HFFc6 (cell line): ENCODE results near the gene PLEKHN1. TPM values are rescaled to one million over a fixed set of nuclear protein-coding genes. Genes with fewer than 3 reads are reported as not detected.

Experiments
- DNase-seq: peaks from one replicate; pipeline ENCODE4 v3.0.0-alpha.2; 2018
- H3K27ac Mint-ChIP-seq: 2 replicates; pipeline ENCODE4 v1.8.0; 2020; ENCODE audit warnings: mild to moderate bottlenecking, mixed read lengths
- H3K27me3 Mint-ChIP-seq: 2 replicates; pipeline ENCODE4 v1.8.0; 2021; ENCODE audit warnings: mild to moderate bottlenecking, moderate library complexity, mixed read lengths; ENCODE audit not compliant: insufficient read depth
- H3K36me3 Mint-ChIP-seq: 2 replicates; pipeline ENCODE4 v1.8.0; 2021; ENCODE audit warnings: low read depth, mixed read lengths
- H3K4me1 Mint-ChIP-seq: 2 replicates; pipeline ENCODE4 v1.8.0; 2020; ENCODE audit warnings: low read depth, mixed read lengths
- H3K4me3 Mint-ChIP-seq: 2 replicates; pipeline ENCODE4 v1.8.0; 2020; ENCODE audit warnings: mild to moderate bottlenecking, moderate library complexity, mixed read lengths
- H3K9me3 Mint-ChIP-seq: 2 replicates; pipeline ENCODE4 v1.8.0; 2020; ENCODE audit warnings: mild to moderate bottlenecking, mixed read lengths
- total RNA-seq, 6 experiments: library from RNA; stranded (reverse); fragmentation: NEBNext Ultra II Directional; extraction: Animal tissue kit (Norgen Biotek cat#: 25700); gene quantifications; 2 replicates in 1 of 6; 3 replicates in 5 of 6; pipeline ENCODE4 v1.2.3, GENCODE V29; 2021
- TF ChIP-seq, protein P1 (sequence below): fragments of 200-600 bp; sonication (generic); IDR thresholded peaks from 2 replicates; pipeline ENCODE4 v1.5.0; 2021; ENCODE audit warnings: antibody characterized with exemption, mild to moderate bottlenecking

The PLEKHN1 gene
- total RNA-seq, 6 experiments from 2014 or later, result 5.2 to 6.9 (median 6.0) TPM

- H3K4me1 Mint-ChIP-seq, result no peaks in the 10 kb centered on the region
- H3K27me3 Mint-ChIP-seq, result no peaks in the 10 kb centered on the region
- H3K36me3 Mint-ChIP-seq, result no peaks in the 10 kb centered on the region
- DNase-seq, result no peak
- TF ChIP-seq, protein P1, sequence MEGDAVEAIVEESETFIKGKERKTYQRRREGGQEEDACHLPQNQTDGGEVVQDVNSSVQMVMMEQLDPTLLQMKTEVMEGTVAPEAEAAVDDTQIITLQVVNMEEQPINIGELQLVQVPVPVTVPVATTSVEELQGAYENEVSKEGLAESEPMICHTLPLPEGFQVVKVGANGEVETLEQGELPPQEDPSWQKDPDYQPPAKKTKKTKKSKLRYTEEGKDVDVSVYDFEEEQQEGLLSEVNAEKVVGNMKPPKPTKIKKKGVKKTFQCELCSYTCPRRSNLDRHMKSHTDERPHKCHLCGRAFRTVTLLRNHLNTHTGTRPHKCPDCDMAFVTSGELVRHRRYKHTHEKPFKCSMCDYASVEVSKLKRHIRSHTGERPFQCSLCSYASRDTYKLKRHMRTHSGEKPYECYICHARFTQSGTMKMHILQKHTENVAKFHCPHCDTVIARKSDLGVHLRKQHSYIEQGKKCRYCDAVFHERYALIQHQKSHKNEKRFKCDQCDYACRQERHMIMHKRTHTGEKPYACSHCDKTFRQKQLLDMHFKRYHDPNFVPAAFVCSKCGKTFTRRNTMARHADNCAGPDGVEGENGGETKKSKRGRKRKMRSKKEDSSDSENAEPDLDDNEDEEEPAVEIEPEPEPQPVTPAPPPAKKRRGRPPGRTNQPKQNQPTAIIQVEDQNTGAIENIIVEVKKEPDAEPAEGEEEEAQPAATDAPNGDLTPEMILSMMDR, result no peak
- H3K9me3 Mint-ChIP-seq, result no peaks in the 10 kb centered on the region
- H3K4me3 Mint-ChIP-seq, result no peak overlapping the region
- no peak overlapping the region for H3K27ac Mint-ChIP-seq
These were observed 37.2 kb upstream of the PLEKHN1 start for GRCh38 chr1:928825-929661.

DNA sequence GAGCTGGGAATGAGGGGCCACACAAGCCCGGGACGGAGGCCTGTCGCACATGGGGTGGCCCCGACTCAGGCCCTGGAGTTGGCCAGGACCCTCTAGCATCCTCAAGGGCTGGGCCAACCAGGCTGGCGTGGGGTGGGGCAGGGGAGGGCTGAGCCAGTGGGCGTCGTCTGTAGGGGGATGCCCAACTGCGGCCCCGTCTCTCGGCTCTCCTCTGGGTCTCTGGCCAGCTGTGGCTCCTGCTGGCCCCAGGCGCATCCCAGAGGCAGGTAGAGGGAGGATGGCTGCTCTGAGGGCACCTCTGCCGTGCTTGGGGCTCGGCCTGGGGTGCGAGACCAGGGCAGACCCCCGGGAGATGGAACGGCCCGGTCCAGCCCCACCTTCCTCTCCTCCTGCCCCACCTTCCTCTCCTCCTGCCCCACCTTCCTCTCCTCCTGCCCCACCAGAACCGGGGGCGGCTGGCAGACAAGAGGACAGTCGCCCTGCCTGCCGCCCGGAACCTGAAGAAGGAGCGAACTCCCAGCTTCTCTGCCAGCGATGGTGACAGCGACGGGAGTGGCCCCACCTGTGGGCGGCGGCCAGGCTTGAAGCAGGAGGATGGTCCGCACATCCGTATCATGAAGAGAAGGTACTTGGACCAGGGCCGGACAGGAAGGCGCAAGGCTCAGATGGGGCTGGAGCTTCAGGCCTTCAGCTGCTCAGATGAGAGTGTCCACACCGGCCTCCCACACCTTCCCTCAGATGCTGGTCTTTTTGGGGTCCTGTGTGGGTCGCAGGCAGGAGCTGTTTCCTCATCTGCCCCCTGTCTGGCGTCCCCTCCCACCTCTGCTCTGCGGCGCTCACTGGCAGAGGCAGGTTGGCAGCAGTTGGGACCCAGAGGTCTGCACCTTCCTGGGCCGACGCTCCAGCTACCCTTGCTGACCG lies 36.3 kb upstream of the PLEKHN1 start:
- no peaks in the 10 kb centered on the region for H3K4me1 Mint-ChIP-seq
- no peak overlapping the region for H3K27ac Mint-ChIP-seq
- no peaks in the 10 kb centered on the region for H3K27me3 Mint-ChIP-seq
- TF ChIP-seq, protein P1, result no peak
- H3K36me3 Mint-ChIP-seq, result no peaks in the 10 kb centered on the region
- no peaks in the 10 kb centered on the region for H3K9me3 Mint-ChIP-seq
- no peak for DNase-seq
- H3K4me3 Mint-ChIP-seq, result no peak overlapping the region

GRCh38 chr1:930633-931138 lies 35.6 kb upstream of the PLEKHN1 start:
- no peaks in the 10 kb centered on the region for H3K4me1 Mint-ChIP-seq
- no peaks in the 10 kb centered on the region for H3K36me3 Mint-ChIP-seq
- TF ChIP-seq, protein P1, result no peak
- H3K27me3 Mint-ChIP-seq, result no peaks in the 10 kb centered on the region
- H3K4me3 Mint-ChIP-seq, result no peak overlapping the region
- H3K9me3 Mint-ChIP-seq, result no peaks in the 10 kb centered on the region
- no peak overlapping the region for H3K27ac Mint-ChIP-seq
- no peak for DNase-seq

DNA sequence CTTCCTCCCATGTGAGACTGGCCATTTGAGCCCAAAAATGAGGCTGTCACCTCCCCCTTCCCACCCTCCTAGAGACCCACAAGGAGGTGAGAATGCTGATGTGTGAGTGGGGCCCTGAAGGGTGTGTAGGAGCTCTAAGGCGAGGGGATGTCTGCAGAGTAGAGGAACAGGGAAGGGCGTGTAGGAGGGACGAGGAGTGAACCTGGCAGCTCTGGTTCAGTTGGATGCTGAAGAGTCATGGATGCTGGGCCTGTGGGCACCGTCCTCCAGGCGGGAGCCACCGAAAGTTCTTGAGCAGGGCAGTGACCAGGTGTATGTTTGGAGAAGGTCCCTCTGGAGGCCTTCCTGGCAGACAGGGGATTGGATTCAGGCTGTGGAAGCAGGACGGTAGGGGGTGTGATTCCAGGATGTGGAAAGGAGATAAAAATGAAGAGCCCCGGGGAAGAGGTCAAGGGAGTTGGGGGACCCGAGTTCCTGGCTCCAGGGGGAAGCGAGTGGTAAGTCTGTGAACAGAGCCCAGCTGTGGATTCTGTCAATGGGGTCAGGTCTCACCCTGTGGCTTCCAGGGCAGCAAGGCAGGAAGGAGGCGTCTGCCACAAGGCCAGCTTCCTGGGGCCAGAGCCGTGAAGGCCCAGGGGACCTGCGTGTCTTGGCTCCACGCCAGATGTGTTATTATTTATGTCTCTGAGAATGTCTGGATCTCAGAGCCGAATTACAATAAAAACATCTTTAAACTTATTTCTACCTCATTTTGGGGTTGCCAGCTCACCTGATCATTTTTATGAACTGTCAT lies 34.7 kb upstream of the PLEKHN1 start:
- no peak for DNase-seq
- no peak overlapping the region for H3K4me3 Mint-ChIP-seq
- TF ChIP-seq, protein P1, result no peak
- no peak overlapping the region; the same call in 1 of the 2 replicates for H3K27ac Mint-ChIP-seq
- no peaks in the 10 kb centered on the region for H3K36me3 Mint-ChIP-seq
- no peaks in the 10 kb centered on the region for H3K9me3 Mint-ChIP-seq
- H3K27me3 Mint-ChIP-seq, result no peaks in the 10 kb centered on the region
- no peaks in the 10 kb centered on the region for H3K4me1 Mint-ChIP-seq

GRCh38 chr1:932173-932510 lies 34.1 kb upstream of the PLEKHN1 start:
- peaks cover 1% of the 10 kb centered on the region for H3K27me3 Mint-ChIP-seq
- TF ChIP-seq, protein P1, result no peak
- no peak overlapping the region for H3K27ac Mint-ChIP-seq
- DNase-seq, result no peak
- H3K9me3 Mint-ChIP-seq, result no peaks in the 10 kb centered on the region
- no peaks in the 10 kb centered on the region for H3K36me3 Mint-ChIP-seq
- H3K4me3 Mint-ChIP-seq, result no peak overlapping the region
- H3K4me1 Mint-ChIP-seq, result no peaks in the 10 kb centered on the region
